Pancreas (tissue), 10 donors: ENCODE results near the gene COL4A1. TPM values are rescaled to one million over a fixed set of nuclear protein-coding genes. Genes with fewer than 3 reads are reported as not detected.
"Not testable (repeated sequence)": the region's sequence is repeated elsewhere in the genome, so short reads cannot be mapped to it uniquely, and the experiment has no call there.

ENCODE experiments used
- ATAC-seq, 4 donors: fragments of 200-7000 bp; cut with Tn5 transposase; one replicate each; pipeline versions ENCODE4 v1.8.0 to v1.9.1; 2020; ENCODE audit warnings: mild to moderate bottlenecking in 4 of 4, moderate library complexity in 4 of 4
- DNase-seq, 6 donors: peaks; one replicate each; pipeline ENCODE4 v3.0.0-alpha.2; 2020
- FAIRE-seq: peaks from 2 replicates; lab custom pipeline; 2012; peaks lifted over from hg19 to GRCh38; lab: Jason Lieb, UNC
- H3K27ac ChIP-seq, 4 donors: fragments of 200-600 bp; sonication (generic); 1 replicate in 3 of 4; 2 replicates in 1 of 4; pipeline versions ENCODE4 v1.5.0 to v1.8.0; 2020
- H3K27me3 ChIP-seq, 4 donors: fragments of 200-600 bp; one replicate each; pipeline ENCODE4 v1.8.0; 2021
- H3K36me3 ChIP-seq, 3 donors: fragments of 200-600 bp; sonication (generic) in 1 of 3; one replicate each; pipeline versions ENCODE4 v1.5.0 to v1.8.0; 2020 to 2021
- H3K4me1 ChIP-seq, 3 donors: fragments of 200-600 bp; one replicate each; pipeline ENCODE4 v1.8.0; 2021
- H3K4me3 ChIP-seq, 4 donors: fragments of 200-600 bp; sonication (generic) in 2 of 4; one replicate each; pipeline versions ENCODE4 v1.5.0 to v1.8.0; 2020 to 2021
- H3K9me3 ChIP-seq, 4 donors: fragments of 200-600 bp; one replicate each; pipeline ENCODE4 v1.8.0; 2021
- CTCF ChIP-seq, 4 donors: fragments of 200-600 bp; sonication (generic) in 3 of 4; IDR thresholded peaks; one replicate each; pipeline versions ENCODE4 v1.5.0 to v1.8.0; 2021; ENCODE audit warnings: antibody characterized with exemption in 4 of 4
- WGBS, 2 donors: extraction: QIAGEN DNeasy Blood & Tissue Kit; methylation state at CpG; one replicate each; pipeline ENCODE4 v1.1.7; 2013; 5-methylcytosine and 5-hydroxymethylcytosine counted together
- intact Hi-C, 3 donors: fragments of 100-400 bp; cut with DNase I; formaldehyde crosslinking; loops; one replicate each; pipeline versions ENCODE4 v1.11.1 to v1.14.2; 2022
- polyA plus RNA-seq, 2 donors: library from polyadenylated mRNA; stranded (reverse); fragments of 200-250 nt; gene quantifications; one replicate each; pipeline ENCODE4 v1.2.3, GENCODE V29; 2013
- total RNA-seq, 6 donors: library from RNA; stranded (reverse); fragmentation: NEBNext Ultra II Directional in 4 of 6; extraction: Animal tissue kit (Norgen Biotek cat#: 25700) in 4 of 6; gene quantifications; one replicate each; pipeline versions ENCODE4 v1.2.1 to v1.2.4, GENCODE V29; 2021 to 2023
- donor health status: healthy with polysubstance abuse.
- donor health status: DM: no; HTN: no; CAD: no; lungs with moderate emphysema.
- donor health status: DM: no; HTN: no; CAD: no.
- donor health status: control.
- donor health status: control.
- donor health status: Bipolar disorder and iron deficiency.
- donor health status: DM: yes; HTN: yes; CAD: no.
- donor health status: DM: no; HTN: no; CAD: no.
- donor health status: DM: no; HTN: no; CAD: no.
- donor health status: DM: yes; HTN: yes; CAD: no.

Gene COL4A1
- total and polyA plus RNA-seq, 8 donors, result 20.7 to 167 (median 35.6) TPM

- no peak for TF ChIP-seq CTCF (IDR thresholded peaks at IDR 0.05)
- Histone ChIP-seq H3K27ac (no peak overlapping the region), H3K27me3 (no peaks in the 10 kb centered on the region), H3K4me3 (no peak overlapping the region), H3K9me3 (no peaks in the 10 kb centered on the region), H3K4me1 (no peaks in the 10 kb centered on the region), H3K36me3 (no peaks in the 10 kb centered on the region)
- DNase-seq (no peak), FAIRE-seq (no peak), ATAC-seq (no peak)
- WGBS, 2 donors, result 71 to 74% methylated on average over 7 of the region's 7 CpGs
- intact Hi-C loops, result no loop called here
These were observed 15.8 kb upstream of the COL4A1 start for GRCh38 chr13:110322828-110323171.

GRCh38 chr13:110322126-110322827, 15.3 kb upstream of the COL4A1 start:
- FAIRE-seq, result no peak
- H3K9me3 ChIP-seq, result no peaks in the 10 kb centered on the region
- no peak for TF ChIP-seq CTCF (IDR thresholded peaks at IDR 0.05)
- H3K27ac ChIP-seq, result no peak overlapping the region
- H3K27me3 ChIP-seq, result no peaks in the 10 kb centered on the region
- WGBS, 2 donors, result 65 to 73% methylated on average over 16 of the region's 16 CpGs
- DNase-seq, result no peak
- H3K4me1 ChIP-seq, result no peaks in the 10 kb centered on the region
- no peak overlapping the region for H3K4me3 ChIP-seq
- intact Hi-C loops, result no loop called here
- H3K36me3 ChIP-seq, result no peaks in the 10 kb centered on the region
- ATAC-seq, result no peak

GRCh38 chr13:110321573-110321972, 14.6 kb upstream of the COL4A1 start:
- DNase-seq, H3K27ac ChIP-seq, H3K4me1 ChIP-seq: not testable (repeated sequence)

GRCh38 chr13:110320645-110321044, 13.7 kb upstream of the COL4A1 start:
- no peak for TF ChIP-seq CTCF (IDR thresholded peaks at IDR 0.05)
- WGBS, 2 donors, result 24 to 27% methylated on average over 2 of the region's 2 CpGs
- Histone ChIP-seq H3K4me1 (no peaks in the 10 kb centered on the region), H3K4me3 (no peak overlapping the region), H3K9me3 (no peaks in the 10 kb centered on the region), H3K36me3 (no peaks in the 10 kb centered on the region), H3K27me3 (no peaks in the 10 kb centered on the region), H3K27ac (peak overlapping the region in 3 of 4 donors; percentile 28 to 50 (median 48))
- intact Hi-C loops, result no loop called here
- no peak for DNase-seq
- ATAC-seq, result no peak
- no peak for FAIRE-seq

More at GRCh38 chr13:110321573-110321972, 14.6 kb upstream of the COL4A1 start:
- H3K36me3 ChIP-seq, intact Hi-C loops, FAIRE-seq, H3K27me3 ChIP-seq, H3K4me3 ChIP-seq, H3K9me3 ChIP-seq, ATAC-seq: not testable (repeated sequence)
- 55 to 66% methylated on average over 3 of the region's 3 CpGs for WGBS, 2 donors

- Histone ChIP-seq H3K27me3 (no peaks in the 10 kb centered on the region), H3K36me3 (no peaks in the 10 kb centered on the region), H3K9me3 (no peaks in the 10 kb centered on the region), H3K4me1 (no peaks in the 10 kb centered on the region), H3K27ac (peak overlapping the region in 3 of 4 donors; percentile 28 to 50 (median 48)), H3K4me3 (no peak overlapping the region)
- DNase-seq, result peak; percentile 55 to 82 (median 78)
- WGBS, 2 donors, result 54 to 62% methylated on average over 19 of the region's 19 CpGs
- peak; percentile 79 to 93 (median 92) for ATAC-seq
- no peak for TF ChIP-seq CTCF (IDR thresholded peaks at IDR 0.05)
- no peak for FAIRE-seq
- intact Hi-C loops, result no loop called here
These were observed 13.0 kb upstream of the COL4A1 start for GRCh38 chr13:110319774-110320509.
